Measurements from ENCODE around the gene GP5.

The GP5 gene

DNA sequence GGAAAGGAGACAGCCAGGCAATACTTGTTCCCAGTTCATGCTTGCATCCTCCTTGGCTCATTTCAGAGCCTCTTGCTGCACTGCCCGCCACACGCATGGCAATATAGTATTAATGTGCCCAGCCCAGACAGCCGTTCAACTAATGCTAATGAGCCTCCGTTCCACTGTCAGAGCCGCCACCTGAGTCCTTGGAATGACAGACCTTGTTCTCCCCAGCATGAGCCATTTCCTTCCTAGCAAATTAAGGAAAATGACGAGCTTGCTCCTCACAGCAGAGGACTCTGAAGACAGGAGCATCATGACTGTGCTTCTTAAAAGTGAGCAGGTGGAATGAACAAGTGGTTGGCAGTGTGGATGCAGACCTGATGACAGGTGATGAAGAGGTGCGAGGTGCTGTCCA is 18.7 kb downstream of the GP5 start:
- H3K27me3 ChIP-seq (ENCODE audit: insufficient read depth, low read length), result peaks cover 9% of the 10 kb centered on the region
- no peak overlapping the region for H2AFZ ChIP-seq (ENCODE audit: low read length)
- H3K4me3 ChIP-seq (ENCODE audit: low read depth, low read length, poor library complexity, severe bottlenecking), result no peak overlapping the region
- H3K4me1 ChIP-seq (ENCODE audit: insufficient read depth, low read length, severe bottlenecking), result no peaks in the 10 kb centered on the region
- no peak overlapping the region for H3K9ac ChIP-seq (ENCODE audit: low read length)
- H3K4me2 ChIP-seq (ENCODE audit: low read length), result no peak overlapping the region
- no peaks in the 10 kb centered on the region for H3K9me2 ChIP-seq (ENCODE audit: low read depth, low read length)
- H3K36me3 ChIP-seq (ENCODE audit: insufficient read depth, low read length), result no peaks in the 10 kb centered on the region
- H3K79me2 ChIP-seq (ENCODE audit: insufficient read depth, low read length), result no peaks in the 10 kb centered on the region
- H3K27ac ChIP-seq (ENCODE audit: low read depth, low read length, poor library complexity, severe bottlenecking), result no peak overlapping the region
- TF ChIP-seq EZH2 (IDR thresholded peaks at IDR 0.05; ENCODE audit: borderline replicate concordance, low read length) (no peak), CTCF (IDR thresholded peaks at IDR 0.05; ENCODE audit: low read length) (no peak)
- H3K9me3 ChIP-seq (ENCODE audit: low read length), result no peaks in the 10 kb centered on the region
- no peaks in the 10 kb centered on the region for H4K20me1 ChIP-seq (ENCODE audit: insufficient read depth, low read length)
- no peaks in the 10 kb centered on the region for H3F3A ChIP-seq (ENCODE audit: insufficient read depth, low read length)

GRCh38 chr3:194379651-194380050 is 19.4 kb downstream of the GP5 start:
- H3F3A ChIP-seq (ENCODE audit: insufficient read depth, low read length), result no peaks in the 10 kb centered on the region
- no peaks in the 10 kb centered on the region for H3K9me3 ChIP-seq (ENCODE audit: low read length)

DNA sequence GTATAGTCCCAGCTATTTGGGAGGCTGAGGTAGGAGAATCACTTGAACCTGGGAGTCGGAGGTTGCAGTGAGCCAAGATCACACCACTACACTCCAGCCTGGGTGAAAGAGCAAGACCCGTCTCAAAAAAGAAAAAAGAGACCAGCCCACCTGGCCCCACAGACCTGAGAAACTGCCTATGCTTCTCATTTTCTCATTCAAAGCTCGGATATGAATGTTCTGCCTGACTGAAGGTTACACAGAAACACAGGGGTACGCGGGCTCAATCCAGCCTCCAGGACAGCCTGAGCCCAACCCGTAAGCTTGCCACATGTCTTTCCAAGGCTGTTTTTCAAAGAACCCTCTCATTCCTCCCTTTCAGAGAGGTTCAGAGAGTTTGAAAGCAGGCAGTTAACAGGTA is 19.8 kb downstream of the GP5 start:
- Histone ChIP-seq H3F3A (ENCODE audit: insufficient read depth, low read length) (no peaks in the 10 kb centered on the region), H3K4me1 (ENCODE audit: insufficient read depth, low read length, severe bottlenecking) (no peaks in the 10 kb centered on the region), H3K4me2 (ENCODE audit: low read length) (no peak overlapping the region), H3K9ac (ENCODE audit: low read length) (no peak overlapping the region), H3K36me3 (ENCODE audit: insufficient read depth, low read length) (no peaks in the 10 kb centered on the region), H3K4me3 (ENCODE audit: low read depth, low read length, poor library complexity, severe bottlenecking) (no peak overlapping the region), H3K9me3 (ENCODE audit: low read length) (no peaks in the 10 kb centered on the region), H3K27me3 (ENCODE audit: insufficient read depth, low read length) (peaks cover 9% of the 10 kb centered on the region), H2AFZ (ENCODE audit: low read length) (no peak overlapping the region), H3K9me2 (ENCODE audit: low read depth, low read length) (no peaks in the 10 kb centered on the region), H3K79me2 (ENCODE audit: insufficient read depth, low read length) (no peaks in the 10 kb centered on the region), H4K20me1 (ENCODE audit: insufficient read depth, low read length) (no peaks in the 10 kb centered on the region), H3K27ac (ENCODE audit: low read depth, low read length, poor library complexity, severe bottlenecking) (no peak overlapping the region)
- no peak for TF ChIP-seq CTCF (IDR thresholded peaks at IDR 0.05; ENCODE audit: low read length)

More at GRCh38 chr3:194379651-194380050, 19.4 kb downstream of the GP5 start:
- no peak overlapping the region for H2AFZ ChIP-seq (ENCODE audit: low read length)
- no peak overlapping the region for H3K27ac ChIP-seq (ENCODE audit: low read depth, low read length, poor library complexity, severe bottlenecking)
- no peaks in the 10 kb centered on the region for H4K20me1 ChIP-seq (ENCODE audit: insufficient read depth, low read length)
- H3K4me1 ChIP-seq (ENCODE audit: insufficient read depth, low read length, severe bottlenecking), result no peaks in the 10 kb centered on the region
- no peak overlapping the region for H3K4me3 ChIP-seq (ENCODE audit: low read depth, low read length, poor library complexity, severe bottlenecking)
- H3K79me2 ChIP-seq (ENCODE audit: insufficient read depth, low read length), result no peaks in the 10 kb centered on the region
- no peaks in the 10 kb centered on the region for H3K36me3 ChIP-seq (ENCODE audit: insufficient read depth, low read length)
- H3K27me3 ChIP-seq (ENCODE audit: insufficient read depth, low read length), result peaks cover 9% of the 10 kb centered on the region
- H3K9ac ChIP-seq (ENCODE audit: low read length), result no peak overlapping the region
- no peaks in the 10 kb centered on the region for H3K9me2 ChIP-seq (ENCODE audit: low read depth, low read length)
- TF ChIP-seq CTCF (IDR thresholded peaks at IDR 0.05; ENCODE audit: low read length), result no peak
- TF ChIP-seq EZH2 (IDR thresholded peaks at IDR 0.05; ENCODE audit: borderline replicate concordance, low read length), result no peak
- no peak overlapping the region for H3K4me2 ChIP-seq (ENCODE audit: low read length)
